Measurements from ENCODE around the gene ACOT7. TPM values are rescaled to one million over a fixed set of nuclear protein-coding genes. Genes with fewer than 3 reads are reported as not detected.

ACOT7 gene
- total RNA-seq, 4 donors from 2014 or later = 3.7 to 13.4 (median 6.3) TPM

DNA sequence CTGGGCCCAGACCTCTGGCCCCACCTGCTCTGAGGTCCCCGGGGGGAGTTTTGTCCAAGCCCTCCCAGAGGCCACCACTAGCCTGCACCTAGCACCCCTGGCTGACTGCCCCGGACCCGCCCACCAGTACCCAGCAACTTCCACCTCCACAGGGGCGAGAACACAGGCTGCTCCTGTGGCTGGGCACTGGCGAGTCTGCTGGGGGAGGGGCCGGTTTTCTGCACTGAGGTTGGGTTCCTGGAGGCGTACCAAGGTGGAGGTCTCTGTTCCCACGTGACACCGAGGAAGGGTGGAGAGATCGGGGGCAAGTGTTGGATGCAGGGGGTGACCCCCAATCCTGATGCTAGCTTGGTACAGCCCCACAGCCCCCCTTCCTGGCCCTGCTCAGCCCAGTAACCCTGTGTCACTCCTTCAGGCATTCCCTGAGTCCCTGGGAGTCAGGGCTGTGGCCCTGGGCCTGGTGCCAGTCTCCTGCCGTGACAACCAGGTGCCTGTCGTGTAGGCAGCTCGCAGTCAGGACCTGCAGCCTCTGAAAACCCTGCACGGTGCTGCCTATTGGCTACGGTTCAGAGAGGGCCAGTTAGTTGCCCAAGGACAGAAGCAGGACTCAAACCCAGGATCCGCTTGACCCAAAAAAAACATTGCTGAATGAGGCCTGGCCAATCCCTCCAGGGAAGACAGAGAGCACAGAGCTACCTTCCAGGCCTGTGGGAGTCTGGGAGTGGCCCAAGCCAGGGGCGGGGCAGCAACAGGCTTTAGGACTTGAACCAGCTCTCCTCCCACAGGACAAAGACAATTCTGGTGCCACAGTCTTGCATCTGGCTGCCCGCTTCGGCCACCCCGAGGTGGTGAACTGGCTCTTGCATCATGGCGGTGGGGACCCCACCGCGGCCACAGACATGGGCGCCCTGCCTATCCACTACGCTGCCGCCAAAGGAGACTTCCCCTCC, 34.1 kb upstream of the ACOT7 start:
- no peak overlapping the region for H3K27ac ChIP-seq
- no peak overlapping the region for H3K4me3 ChIP-seq (replicated peaks in 1 of 3)
- no peak for DNase-seq
- H3K4me1 ChIP-seq = peaks cover 13 to 25% of the 10 kb centered on the region in 2 donors
- no peaks in the 10 kb centered on the region for H3K36me3 ChIP-seq
- intact Hi-C loops (cut with DNase I) = no loop called here
- no peak for TF ChIP-seq POLR2A (IDR thresholded peaks at IDR 0.05)
- TF ChIP-seq, protein P1, sequence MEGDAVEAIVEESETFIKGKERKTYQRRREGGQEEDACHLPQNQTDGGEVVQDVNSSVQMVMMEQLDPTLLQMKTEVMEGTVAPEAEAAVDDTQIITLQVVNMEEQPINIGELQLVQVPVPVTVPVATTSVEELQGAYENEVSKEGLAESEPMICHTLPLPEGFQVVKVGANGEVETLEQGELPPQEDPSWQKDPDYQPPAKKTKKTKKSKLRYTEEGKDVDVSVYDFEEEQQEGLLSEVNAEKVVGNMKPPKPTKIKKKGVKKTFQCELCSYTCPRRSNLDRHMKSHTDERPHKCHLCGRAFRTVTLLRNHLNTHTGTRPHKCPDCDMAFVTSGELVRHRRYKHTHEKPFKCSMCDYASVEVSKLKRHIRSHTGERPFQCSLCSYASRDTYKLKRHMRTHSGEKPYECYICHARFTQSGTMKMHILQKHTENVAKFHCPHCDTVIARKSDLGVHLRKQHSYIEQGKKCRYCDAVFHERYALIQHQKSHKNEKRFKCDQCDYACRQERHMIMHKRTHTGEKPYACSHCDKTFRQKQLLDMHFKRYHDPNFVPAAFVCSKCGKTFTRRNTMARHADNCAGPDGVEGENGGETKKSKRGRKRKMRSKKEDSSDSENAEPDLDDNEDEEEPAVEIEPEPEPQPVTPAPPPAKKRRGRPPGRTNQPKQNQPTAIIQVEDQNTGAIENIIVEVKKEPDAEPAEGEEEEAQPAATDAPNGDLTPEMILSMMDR (IDR thresholded peaks at IDR 0.05) = no peak
- no peaks in the 10 kb centered on the region for H3K9me3 ChIP-seq
- WGBS, 2 donors = 56 to 69% methylated on average over 11 of the region's 26 CpGs
- H3K27me3 ChIP-seq = peaks cover 23% of the 10 kb centered on the region

DNA sequence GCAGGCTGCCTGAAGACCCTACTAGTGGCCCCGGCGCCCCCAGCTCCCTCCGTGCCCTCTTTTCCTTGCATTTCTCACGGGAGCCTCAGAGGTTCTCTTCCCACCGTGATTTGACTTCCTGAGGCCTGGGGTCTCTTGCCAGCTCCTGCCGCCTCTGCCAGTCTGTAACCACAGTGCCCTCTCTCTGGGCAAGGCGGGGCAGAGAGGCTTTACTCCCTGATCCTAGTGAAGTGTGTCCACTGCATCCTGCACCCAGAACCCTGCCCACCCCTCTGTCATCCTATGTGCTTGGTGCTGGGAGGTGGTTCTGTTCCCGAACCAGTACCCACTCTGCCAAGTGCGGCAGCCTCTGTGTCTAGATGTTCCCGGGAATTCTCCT, 33.4 kb upstream of the ACOT7 start:
- no peaks in the 10 kb centered on the region for H3K9me3 ChIP-seq
- H3K36me3 ChIP-seq = no peaks in the 10 kb centered on the region
- H3K27ac ChIP-seq = no peak overlapping the region
- TF ChIP-seq POLR2A (IDR thresholded peaks at IDR 0.05) = no peak
- TF ChIP-seq, protein P1 (IDR thresholded peaks at IDR 0.05) = no peak
- peaks cover 23% of the 10 kb centered on the region for H3K27me3 ChIP-seq
- intact Hi-C loops (cut with DNase I) = no loop called here
- 89 to 94% methylated on average over 7 to 10 of the region's 10 CpGs for WGBS, 2 donors
- H3K4me1 ChIP-seq = peaks cover 13 to 25% of the 10 kb centered on the region in 2 donors
- DNase-seq = no peak
- no peak overlapping the region for H3K4me3 ChIP-seq (replicated peaks in 1 of 3)

- Histone ChIP-seq H3K36me3 (no peaks in the 10 kb centered on the region), H3K27me3 (peaks cover 24% of the 10 kb centered on the region), H3K4me3 (replicated peaks in 1 of 3) (no peak overlapping the region), H3K9me3 (no peaks in the 10 kb centered on the region), H3K27ac (no peak overlapping the region), H3K4me1 (peaks cover 13 to 25% of the 10 kb centered on the region in 2 donors)
- WGBS, 2 donors = 85 to 86% methylated on average over 5 to 9 of the region's 9 CpGs
- intact Hi-C loops (cut with DNase I) = no loop called here
- DNase-seq = no peak
- TF ChIP-seq, protein P1 (IDR thresholded peaks at IDR 0.05) = no peak
- no peak for TF ChIP-seq POLR2A (IDR thresholded peaks at IDR 0.05)
Observed at GRCh38 chr1:6426277-6426971, 32.9 kb upstream of the ACOT7 start.

GRCh38 chr1:6425658-6426057, 32.1 kb upstream of the ACOT7 start:
- WGBS, 2 donors = 73 to 80% methylated on average over 5 to 6 of the region's 6 CpGs
- H3K4me3 ChIP-seq (replicated peaks in 1 of 3) = no peak overlapping the region
- TF ChIP-seq POLR2A (IDR thresholded peaks at IDR 0.05) = no peak
- TF ChIP-seq, protein P1 (IDR thresholded peaks at IDR 0.05) = no peak

More at GRCh38 chr1:6425658-6426057, 32.1 kb upstream of the ACOT7 start:
- Histone ChIP-seq H3K27me3 (peaks cover 31% of the 10 kb centered on the region), H3K9me3 (no peaks in the 10 kb centered on the region), H3K27ac (no peak overlapping the region), H3K36me3 (no peaks in the 10 kb centered on the region), H3K4me1 (peaks cover 13 to 25% of the 10 kb centered on the region in 2 donors)
- DNase-seq = no peak
- intact Hi-C loops (cut with DNase I) = no loop called here
